NCI-H1436 treated with DMSO at 0.1 percent for 48 hours (cell line): ENCODE measurements around the gene OR5I1.
"Not testable (repeated sequence)": the region's sequence is repeated elsewhere in the genome, so short reads cannot be mapped to it uniquely, and the experiment has no call there.

Experiments used
- DNase-seq: peaks from one replicate; lab custom pipeline; 2025; lab: John Stamatoyannopoulos, UW

OR5I1 gene

GRCh38 chr11:55936300-55936699 lies at the start of gene OR5I1:
Gene OR5I1 (minus strand): TSS chr11:55936400. CDS start chr11:55936400, 0 bp downstream.
- no peak for DNase-seq

- DNase-seq = no peak
These were observed 34.7 kb upstream of the OR5I1 start for GRCh38 chr11:55970935-55971334.

- DNase-seq = no peak
These were observed 33.6 kb upstream of the OR5I1 start, which contains the start of gene OR10AG1 for GRCh38 chr11:55969845-55970244. Gene OR10AG1 (minus strand): TSS chr11:55969945. CDS start chr11:55969907, 38 bp downstream.

- DNase-seq = no peak
These were observed 31.7 kb upstream of the OR5I1 start for GRCh38 chr11:55967914-55968313.

GRCh38 chr11:55966391-55966790 lies 30.2 kb upstream of the OR5I1 start:
- DNase-seq = no peak

GRCh38 chr11:55956521-55956920 lies 20.3 kb upstream of the OR5I1 start:
- DNase-seq = no peak

- DNase-seq = no peak
These were observed 13.1 kb upstream of the OR5I1 start for GRCh38 chr11:55949330-55949729.

- DNase-seq = no peak
These were observed 6.7 kb upstream of the OR5I1 start for GRCh38 chr11:55942785-55943392.

- DNase-seq = no peak
These were observed 15.7 kb downstream of the OR5I1 start for GRCh38 chr11:55920537-55920936.

GRCh38 chr11:55914482-55914881 lies 21.7 kb downstream of the OR5I1 start, which contains the start of gene OR5W2:
Gene OR5W2 (minus strand): TSS chr11:55914582. CDS start chr11:55914582, 0 bp downstream.
- no peak for DNase-seq

- no peak for DNase-seq
These were observed 33.9 kb downstream of the OR5I1 start for GRCh38 chr11:55902308-55902707.

GRCh38 chr11:55895216-55895615 lies 41.0 kb downstream of the OR5I1 start:
- no peak for DNase-seq

GRCh38 chr11:55885481-55885880 lies 50.7 kb downstream of the OR5I1 start:
- not testable (repeated sequence) for DNase-seq
